ENCODE results near the gene MLEC. TPM values are rescaled to one million over a fixed set of nuclear protein-coding genes. Genes with fewer than 3 reads are reported as not detected.

MLEC gene
- total RNA-seq, 1 donor from 2014 or later, result 35.5 TPM

- FAIRE-seq, result no peak
- DNase-seq (ENCODE audit: low spot score in 2 of 2), result no peak
These were observed 52.2 kb downstream of the MLEC start for GRCh38 chr12:120739031-120739762.

GRCh38 chr12:120739821-120740613 is 53.1 kb downstream of the MLEC start:
- FAIRE-seq (no peak), DNase-seq (ENCODE audit: low spot score in 2 of 2) (no peak)

DNA sequence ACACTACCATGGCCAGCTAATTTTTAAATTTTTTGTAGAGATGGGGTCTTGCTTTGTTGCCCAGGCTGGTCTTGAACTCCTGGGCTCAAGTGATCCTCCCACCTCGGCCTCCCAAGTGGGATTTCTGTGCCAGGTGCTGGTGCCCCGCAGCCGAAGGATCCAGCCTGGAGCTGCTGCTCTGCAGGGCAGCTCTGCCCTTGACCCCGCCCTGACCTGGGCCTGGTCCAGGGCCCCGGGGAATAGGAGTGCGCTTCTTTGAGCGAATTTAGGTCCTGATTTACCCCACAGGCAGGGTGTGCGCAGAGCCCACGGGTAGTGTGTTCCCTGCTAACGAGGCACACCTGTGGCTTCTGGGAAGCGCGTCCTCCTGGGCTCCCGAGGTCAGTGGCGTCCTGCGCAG is 53.9 kb downstream of the MLEC start:
- DNase-seq (ENCODE audit: low spot score in 2 of 2), result no peak
- no peak for FAIRE-seq

- DNase-seq (ENCODE audit: low spot score in 2 of 2) (no peak), FAIRE-seq (no peak)
These were observed 54.8 kb downstream of the MLEC start for GRCh38 chr12:120741476-120742421.

- DNase-seq (ENCODE audit: low spot score in 2 of 2), result no peak
- FAIRE-seq, result no peak
These were observed 58.1 kb downstream of the MLEC start for GRCh38 chr12:120744922-120745493.

- FAIRE-seq, result no peak
- no peak for DNase-seq (ENCODE audit: low spot score in 2 of 2)
These were observed 61.3 kb downstream of the MLEC start for GRCh38 chr12:120748242-120748641.

DNA sequence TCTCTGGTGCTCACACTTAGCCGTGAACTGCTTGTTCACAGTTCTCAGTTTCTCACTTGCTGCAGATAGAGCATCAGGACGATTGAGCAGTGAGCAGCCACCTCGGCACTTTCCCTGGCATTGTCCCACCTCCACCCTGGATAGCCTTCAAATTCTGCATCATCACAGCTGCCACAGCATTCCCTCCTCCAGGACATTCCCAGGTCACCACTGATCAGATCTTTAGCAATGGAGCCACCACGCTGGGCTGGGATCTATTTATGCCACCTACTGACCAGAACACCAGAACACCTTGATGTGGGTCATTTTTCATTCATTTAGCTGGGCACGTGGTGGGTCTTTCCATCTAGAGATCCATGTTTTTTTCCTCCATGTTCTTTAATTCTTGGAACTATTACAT is 62.3 kb downstream of the MLEC start:
- FAIRE-seq (no peak), DNase-seq (ENCODE audit: low spot score in 2 of 2) (no peak)

GRCh38 chr12:120750806-120751205 is 63.9 kb downstream of the MLEC start:
- FAIRE-seq, result no peak

DNA sequence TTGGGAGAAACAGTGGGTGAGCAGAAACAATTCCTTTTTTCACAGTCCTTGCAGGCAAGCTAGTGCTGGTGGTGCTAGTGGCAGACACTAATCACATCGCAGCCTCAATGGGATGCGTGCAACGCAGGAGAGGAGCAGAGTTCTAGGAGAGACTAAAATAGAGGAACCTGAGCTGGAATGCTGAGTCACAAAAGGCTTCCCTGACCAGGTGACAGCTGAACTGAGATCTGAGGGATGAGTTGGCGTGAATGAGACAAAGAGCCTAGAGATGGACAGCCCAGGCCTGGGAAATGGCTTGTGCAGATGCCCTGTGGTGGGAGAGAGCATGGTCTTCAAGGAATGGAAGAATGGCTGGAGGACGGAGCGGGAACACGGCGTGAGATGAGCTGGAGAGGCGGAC is 64.4 kb downstream of the MLEC start:
- DNase-seq (ENCODE audit: low spot score in 2 of 2) (no peak), FAIRE-seq (no peak)

More at GRCh38 chr12:120750806-120751205, 63.9 kb downstream of the MLEC start:
- DNase-seq (ENCODE audit: low spot score in 2 of 2), result no peak

Other genes starting within 250 kb of the MLEC start
- 489 TPM for gene COX6A1, start 249.0 kb upstream of the MLEC start, total RNA-seq
- 11.0 TPM for gene TRIAP1, start 240.8 kb upstream of the MLEC start, total RNA-seq
- 28.9 TPM for gene GATC, start 240.7 kb upstream of the MLEC start, total RNA-seq
- gene SRSF9, start 217.4 kb upstream of the MLEC start, total RNA-seq, result 92.5 TPM
- gene DYNLL1, start 191.0 kb upstream of the MLEC start, total RNA-seq, result 279 TPM
- gene COQ5, start 158.0 kb upstream of the MLEC start, total RNA-seq, result 25.3 TPM
- gene RNF10, start 152.8 kb upstream of the MLEC start, total RNA-seq, result 119 TPM
- gene POP5, start 105.7 kb upstream of the MLEC start, total RNA-seq, result 27.3 TPM
- 2.0 TPM for gene CABP1, start 46.5 kb upstream of the MLEC start, total RNA-seq
- 11.0 TPM for gene UNC119B, start 23.3 kb downstream of the MLEC start, total RNA-seq
- gene ACADS, start 38.7 kb downstream of the MLEC start, total RNA-seq, result 4.9 TPM
- gene SPPL3, start 217.2 kb downstream of the MLEC start, total RNA-seq, result 45.2 TPM